GM21576 (cell line): ENCODE results near the gene DCAF15.
"Not testable (repeated sequence)": the region's sequence is repeated elsewhere in the genome, so short reads cannot be mapped to it uniquely, and the experiment has no call there.

Experiments
- ATAC-seq: cut with Tn5 transposase; IDR thresholded peaks from one replicate; pipeline ENCODE4 v1.9.1; 2021; ENCODE audit warnings: mild to moderate bottlenecking, moderate library complexity; ENCODE audit not compliant: unreplicated experiment

Gene DCAF15

DNA sequence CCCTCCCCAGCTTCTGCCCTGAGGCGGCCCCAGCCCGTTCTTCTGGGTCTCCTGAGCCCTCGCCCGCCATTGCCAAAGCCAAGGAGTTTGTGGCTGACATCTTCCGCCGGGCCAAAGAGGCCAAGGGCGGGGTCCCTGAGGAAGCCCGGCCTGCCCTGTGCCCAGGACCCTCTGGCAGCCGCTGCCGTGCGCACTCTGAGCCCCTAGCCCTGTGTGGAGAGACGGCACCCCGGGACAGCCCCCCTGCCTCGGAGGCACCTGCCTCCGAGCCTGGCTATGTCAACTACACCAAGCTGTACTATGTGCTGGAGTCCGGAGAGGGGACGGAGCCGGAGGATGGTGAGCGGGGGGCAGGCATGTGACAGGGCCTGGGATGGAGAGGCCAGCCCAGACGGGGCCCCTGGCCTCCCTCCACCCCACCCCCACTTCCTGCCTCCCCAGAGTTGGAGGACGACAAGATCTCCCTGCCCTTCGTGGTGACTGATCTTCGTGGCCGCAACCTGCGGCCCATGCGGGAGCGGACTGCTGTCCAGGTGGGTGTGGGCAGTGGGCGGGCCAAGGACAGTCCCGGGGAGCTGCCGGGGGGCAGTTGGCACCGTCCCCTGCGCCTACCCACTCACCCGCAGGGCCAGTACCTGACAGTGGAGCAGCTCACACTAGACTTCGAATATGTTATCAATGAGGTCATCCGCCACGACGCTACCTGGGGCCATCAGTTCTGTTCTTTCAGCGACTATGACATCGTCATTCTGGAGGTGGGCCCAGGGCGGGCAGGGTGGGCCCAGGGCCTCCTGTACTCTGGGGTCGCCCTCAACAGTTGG, 7.0 kb downstream of the DCAF15 start:
- ATAC-seq, result no peak

DNA sequence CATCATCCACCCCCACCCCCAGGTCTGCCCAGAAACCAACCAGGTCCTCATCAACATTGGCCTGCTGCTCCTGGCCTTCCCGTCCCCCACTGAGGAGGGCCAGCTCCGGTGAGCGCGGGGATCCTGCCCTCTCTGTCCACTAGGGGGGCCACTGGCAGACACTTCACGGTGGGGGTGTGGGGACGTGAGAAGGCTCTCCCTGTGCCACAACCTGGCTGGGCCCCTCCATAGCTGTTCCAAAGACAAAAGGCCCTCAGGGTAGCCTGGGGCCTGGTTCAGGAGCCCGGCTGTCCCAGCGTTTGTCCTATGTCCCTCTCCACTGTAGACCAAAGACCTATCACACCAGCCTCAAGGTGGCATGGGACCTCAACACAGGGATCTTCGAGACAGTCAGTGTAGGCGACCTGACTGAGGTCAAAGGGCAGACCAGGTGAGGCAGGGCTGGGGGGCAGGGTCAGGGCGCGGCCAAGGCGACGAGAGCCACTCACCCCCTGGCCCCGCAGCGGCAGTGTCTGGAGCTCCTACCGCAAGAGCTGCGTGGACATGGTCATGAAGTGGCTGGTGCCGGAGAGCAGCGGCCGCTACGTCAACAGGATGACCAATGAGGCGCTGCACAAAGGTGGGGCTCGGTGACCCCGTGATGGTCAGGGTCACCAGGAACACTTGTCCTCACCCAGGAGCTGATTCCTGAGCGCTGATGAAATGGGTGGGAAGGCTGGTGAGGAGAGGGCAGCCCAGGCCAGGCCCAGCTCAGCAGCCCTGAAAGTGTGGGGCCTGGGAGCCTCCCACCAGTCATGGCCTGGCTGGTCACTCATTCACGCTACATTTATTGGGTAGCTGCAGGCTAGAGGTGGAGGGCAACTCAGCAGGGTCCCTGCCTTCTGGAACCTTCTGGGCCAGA, 7.9 kb downstream of the DCAF15 start:
- no peak for ATAC-seq

DNA sequence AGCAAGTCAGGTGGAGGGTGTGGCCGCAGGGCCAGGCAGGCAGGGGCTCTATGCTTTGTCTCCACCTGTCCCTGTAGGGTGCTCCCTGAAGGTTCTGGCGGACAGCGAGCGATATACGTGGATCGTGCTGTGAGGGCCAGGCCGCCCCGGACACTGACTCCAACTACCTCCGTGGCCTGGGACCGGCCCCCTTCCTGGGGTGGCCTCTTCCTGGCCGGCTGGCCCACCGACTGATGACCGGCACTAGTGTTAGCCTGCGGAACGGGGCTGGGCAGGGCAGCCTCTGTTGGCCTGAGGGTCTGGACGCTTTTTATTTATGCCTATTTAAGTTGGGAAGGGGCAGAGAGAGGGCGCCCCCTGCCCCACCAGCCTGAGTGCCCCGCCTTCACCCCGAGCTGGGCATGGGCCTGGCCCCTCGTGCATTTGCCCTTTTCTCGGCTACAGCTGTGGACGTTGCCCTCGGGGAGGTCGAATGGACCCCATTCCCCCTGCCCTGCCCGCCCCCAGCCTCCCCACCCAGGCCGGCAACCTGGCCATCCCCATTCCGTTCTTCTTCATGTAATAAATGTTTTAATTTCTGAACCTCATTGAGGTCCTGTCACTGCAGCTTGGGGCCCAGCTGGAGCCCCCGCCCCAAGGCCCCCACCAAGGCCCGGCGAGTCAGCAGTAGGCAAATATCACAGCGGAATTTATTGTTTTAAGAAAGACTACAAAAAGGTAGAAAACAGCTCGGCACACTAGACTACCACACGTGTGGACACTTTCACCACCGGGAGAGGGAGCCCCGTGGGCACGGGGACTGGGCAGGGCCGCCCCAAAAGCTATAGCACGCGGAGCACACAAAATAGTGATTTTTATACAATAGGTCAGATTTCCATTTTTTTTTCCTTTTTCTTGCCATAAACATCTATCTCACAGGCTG, 8.8 kb downstream of the DCAF15 start:
- ATAC-seq, result no peak

DNA sequence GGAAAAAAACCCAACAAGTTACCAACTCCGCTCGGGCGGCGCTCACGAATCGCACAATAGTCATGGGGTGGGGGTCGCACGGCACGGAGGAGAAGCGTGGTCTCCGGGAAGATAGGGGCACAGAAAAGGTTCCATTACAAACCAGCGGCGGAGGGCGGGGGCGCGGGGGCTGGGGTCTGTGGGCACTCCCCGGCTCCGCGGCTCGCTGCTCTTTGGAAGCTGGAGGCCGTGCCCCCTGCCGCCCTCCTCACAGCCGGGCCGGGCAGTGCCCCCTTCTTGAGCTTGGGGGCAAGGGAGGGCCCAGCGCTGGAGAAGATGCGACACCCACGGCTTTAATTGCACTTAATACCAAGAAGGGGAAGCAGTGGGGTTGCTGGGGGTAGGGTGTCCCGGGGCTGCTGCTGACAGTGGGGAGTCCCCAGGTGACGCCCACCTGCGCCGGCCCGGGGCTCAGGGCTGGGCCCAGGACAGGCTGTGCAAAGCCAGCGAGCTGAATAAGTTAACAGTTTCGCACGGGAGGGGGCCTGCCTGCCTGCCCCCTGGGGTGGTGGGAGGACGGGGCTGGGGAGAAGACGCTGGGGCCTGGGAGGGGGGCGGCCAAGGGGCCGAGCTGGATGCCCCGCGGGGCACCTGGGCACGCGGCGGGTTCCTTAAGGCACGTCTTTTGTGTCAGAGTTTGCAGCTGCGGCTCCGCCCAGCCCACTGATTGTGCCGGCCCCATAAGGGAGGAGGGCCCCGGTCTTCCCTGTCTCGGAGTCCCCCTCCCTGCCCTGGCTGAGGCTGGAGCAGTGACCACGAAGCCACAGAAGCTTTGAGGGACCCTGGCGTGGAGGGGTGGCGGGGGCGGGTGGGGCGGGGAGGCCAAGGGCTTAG, 9.8 kb downstream of the DCAF15 start:
- ATAC-seq, result no peak

DNA sequence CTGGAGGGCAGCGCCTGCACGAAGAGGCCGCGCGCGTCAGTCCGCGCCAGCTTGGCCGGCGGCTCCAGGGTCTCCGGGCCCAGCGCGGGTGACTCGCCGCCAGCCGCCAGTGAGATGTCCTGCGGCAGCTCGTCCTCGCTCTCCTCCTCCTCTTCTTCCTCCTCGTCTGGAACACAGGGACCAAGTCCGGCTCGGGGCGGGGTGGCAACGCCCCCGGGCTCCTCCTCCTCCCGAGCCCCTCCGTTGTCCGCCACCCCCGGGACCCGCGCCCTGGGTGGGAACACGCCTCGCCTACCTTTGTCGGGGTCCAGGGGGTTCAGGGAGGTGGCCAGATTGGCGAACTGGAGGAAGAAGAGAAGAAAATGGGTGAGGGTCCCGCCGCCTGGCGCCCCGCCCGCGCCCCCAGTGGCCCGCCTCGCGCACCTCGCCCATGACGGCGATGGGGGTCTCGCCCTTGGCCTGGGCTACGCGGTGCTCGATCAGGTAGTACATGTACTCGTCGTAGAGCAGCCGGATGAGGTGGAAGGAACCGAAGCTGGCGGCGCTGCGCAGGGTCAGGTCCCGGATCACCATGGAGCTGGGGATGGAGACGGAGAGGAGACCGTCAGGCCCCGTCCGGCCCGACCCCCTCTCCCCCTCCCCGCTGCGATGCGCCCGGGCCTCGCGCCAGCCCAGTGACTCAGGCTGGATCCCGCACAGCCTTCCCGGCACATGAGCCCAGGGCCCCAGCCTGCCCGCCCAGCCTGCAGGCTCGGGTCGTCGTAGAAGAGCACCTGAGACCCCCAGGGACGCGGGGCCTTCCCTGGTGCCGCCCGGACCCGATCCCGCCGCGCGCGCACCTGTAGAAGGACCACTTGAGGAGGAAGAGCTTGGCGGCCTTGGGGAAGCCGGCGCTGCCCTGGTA, 10.6 kb downstream of the DCAF15 start:
- ATAC-seq, result no peak

DNA sequence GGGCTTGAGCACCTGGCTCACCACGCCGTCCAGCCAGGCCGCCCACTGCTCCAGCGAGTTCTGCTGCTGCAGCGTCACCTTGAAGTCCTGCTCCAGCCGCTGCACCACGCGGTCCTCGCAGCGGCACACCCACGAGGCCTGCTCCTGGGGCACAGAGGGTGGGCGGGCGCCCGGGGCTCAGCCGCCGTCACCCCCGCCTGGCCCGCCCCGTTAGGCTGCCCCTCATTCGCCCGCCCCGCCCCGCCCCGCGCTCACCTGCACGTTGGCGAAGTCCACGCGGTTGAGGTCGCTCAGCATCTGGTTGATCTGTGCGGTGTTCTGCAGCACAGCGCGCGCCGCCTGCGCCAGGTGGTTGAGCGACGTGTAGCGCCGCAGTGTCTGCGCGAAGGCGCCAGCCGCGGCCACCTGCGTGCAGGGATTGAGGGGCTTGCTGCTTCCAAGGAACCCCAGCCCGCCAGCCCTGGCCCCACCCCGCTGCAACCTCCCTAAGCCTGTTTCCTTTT, 11.3 kb downstream of the DCAF15 start:
- no peak for ATAC-seq

DNA sequence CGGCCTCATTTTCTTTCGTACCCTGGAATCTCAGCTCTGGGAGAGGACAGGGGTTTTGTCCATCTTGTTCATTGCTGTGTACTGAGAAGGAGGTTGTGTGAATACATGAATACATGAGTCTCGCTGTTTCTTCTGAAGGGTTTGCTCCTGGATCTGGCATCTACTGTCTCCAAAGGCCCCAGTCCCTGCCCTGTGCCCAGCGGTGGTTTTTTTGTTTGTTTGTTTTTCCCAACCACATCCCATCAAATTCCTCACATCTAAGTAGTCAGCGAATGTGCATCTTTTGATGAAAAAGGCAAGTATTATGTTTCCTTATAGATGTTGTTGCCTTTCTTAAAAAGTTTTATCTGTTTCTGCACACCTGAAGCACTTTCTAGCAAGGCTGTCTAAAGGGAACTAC, 12.5 kb downstream of the DCAF15 start:
- ATAC-seq, result no peak

DNA sequence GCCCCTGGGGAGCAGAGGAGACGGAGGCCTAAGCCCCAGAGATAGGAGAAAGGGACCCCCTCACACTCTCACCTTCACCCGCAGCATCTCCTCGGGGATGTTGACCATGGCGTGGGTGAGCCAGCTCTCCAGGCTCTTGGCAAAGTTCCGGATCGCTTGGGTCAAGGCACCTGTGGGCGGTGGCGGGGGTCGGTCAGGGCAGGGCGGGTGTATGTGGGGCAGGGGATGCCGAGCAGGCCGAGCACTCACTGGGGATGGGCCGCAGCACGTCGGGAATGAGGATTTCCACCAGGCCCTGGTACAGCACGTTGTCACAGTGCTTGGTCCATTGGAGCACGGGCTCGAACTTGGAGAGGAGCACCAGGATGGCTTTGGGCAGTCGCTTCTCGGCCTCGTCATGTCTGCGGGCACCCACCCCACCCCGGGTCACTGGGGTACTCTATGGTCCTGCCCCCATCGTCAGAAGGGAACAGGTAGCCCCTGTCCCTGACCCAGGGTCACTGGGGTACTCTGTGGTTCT, 13.1 kb downstream of the DCAF15 start:
- ATAC-seq, result no peak

DNA sequence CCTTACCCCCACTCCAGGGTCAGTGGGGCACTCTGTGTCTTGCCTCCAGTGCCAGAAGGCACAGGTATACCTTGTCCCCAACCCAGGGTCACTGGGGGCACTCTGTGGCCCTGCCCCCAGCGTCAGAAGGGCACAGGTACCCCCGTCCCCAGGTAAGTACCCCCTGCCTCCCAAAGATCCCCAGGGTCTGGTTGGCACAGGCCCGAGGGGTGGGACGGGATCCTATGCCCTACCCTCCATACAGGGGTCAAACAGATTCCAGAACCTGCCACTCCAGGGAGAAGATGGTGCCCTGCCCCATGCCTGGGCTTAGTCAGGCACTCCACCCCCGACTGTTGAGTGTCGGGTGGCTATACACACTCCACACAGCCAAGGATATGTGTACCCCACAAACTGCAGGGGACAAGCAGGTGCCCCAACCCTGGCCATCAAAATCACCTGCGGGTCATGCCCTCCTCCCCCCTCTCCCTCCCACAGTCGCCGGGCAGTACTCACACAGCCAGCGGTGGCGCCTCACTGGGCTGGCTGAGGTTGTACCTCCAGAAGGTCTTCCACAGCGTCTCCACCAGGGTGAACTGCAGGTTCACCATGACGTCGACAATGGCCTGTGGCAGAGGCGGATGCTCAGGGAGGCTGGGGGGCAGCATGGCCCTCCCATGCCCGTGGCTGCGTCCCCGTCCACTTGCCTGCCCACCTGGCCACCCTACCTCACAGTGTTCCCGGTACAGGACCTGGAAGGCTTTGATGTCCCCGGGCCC, 13.8 kb downstream of the DCAF15 start:
- no peak for ATAC-seq

DNA sequence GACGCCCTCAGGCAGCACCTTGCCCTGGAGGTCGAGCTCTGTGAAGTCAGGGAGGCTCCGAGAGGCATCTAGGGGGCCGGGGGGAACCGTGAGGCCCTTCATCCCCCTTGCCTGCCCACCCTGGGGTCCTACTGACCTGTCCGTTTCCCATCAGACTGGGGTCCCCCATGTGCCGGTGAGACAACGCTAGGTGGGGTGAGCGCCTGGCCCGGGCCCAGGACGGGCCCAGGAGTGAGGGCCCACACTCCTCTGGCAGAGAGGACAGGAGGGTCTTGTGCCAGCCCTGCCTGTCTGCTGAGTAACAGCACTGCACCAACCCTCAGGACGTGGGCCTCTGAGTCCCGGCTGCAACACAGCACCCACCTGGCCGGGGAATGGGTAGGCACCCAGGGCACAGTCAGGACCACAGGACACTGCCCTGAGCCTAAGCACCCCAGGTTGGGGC, 14.4 kb downstream of the DCAF15 start:
- ATAC-seq, result no peak

DNA sequence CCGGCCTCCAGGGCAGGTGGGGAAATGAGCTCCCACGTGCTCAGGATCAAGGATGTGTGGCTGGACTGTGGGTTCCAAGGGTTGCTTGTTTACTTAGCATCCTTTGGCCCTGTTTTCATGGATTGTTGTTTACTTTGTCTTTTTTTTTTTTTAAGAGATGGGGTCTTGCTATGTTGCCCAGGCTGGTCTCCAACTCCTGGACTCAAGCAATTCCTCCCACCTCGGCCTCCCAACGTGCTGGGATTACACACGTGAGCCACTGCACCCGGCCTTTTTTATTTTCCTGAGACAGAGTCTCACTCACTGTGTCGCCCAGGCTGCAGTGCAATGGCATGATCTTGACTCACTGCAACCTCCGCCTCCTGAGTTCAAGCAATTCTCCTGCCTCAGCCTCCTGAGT, 14.9 kb downstream of the DCAF15 start:
- ATAC-seq, result not testable (repeated sequence)

DNA sequence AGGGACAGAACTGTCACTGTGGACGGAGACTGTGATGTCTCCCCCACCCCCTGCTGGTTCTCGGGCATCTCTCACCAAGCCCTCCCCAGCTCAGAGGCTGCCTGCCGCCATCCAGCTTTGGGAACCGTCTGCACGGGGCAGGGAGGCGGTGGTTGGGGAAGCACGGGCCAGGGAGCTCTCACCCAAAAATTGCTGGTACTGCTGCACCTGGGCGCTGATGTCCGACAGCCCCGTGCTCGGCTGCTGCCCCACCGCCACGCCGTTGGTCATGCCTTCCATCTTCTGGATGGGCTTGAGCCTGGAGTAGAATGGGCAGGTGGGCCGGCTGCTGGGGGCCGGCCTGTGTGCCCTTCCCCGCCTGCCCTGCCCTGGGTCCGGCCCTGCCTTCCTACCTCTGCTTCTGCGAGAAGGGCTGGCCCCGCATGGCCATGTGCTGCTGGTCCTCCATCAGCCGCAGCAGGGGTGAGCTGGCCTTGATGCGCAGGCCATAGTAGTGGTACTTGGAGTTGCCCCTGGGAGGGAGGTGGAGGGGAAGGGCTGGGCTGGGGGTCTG, 16.1 kb downstream of the DCAF15 start:
- ATAC-seq, result no peak

DNA sequence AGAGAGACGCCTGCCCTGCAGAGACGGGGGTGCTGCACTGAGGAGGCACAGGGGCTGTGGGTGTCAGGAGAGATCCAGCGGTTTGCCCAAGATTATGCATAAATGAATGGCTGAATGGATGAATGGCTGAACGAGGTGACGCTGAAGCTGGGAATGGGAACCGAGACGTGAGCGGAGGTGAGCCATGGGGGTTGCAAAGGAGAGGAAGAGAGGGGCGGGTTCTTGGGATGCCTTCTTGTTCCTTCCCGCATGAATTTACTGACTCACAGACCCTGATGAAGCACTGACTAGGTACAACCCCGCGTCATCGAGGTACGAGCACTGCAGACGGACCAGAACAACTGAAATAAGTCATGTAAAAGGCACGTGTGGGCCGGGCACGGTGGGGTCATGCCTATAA, 16.7 kb downstream of the DCAF15 start:
- no peak for ATAC-seq

DNA sequence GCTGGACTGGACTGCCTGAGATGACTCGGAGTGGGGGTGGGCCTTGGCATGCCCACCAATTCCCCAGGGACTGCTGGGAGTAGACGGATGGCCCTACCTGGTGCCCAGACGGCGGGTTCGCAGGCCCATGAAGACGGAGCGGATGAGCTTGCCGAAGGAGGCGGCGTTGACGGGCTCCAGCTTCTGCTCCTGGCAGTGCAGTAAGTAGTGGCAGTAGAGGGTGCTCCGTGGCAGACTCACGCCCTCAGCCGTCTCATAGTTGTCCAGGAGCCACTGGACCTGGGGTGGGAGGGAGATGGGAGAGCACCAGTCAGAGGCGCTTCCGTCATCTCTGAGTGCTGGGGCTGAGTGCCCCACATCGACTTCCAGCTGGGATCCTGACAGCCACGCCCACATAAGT, 17.6 kb downstream of the DCAF15 start:
- no peak for ATAC-seq

DNA sequence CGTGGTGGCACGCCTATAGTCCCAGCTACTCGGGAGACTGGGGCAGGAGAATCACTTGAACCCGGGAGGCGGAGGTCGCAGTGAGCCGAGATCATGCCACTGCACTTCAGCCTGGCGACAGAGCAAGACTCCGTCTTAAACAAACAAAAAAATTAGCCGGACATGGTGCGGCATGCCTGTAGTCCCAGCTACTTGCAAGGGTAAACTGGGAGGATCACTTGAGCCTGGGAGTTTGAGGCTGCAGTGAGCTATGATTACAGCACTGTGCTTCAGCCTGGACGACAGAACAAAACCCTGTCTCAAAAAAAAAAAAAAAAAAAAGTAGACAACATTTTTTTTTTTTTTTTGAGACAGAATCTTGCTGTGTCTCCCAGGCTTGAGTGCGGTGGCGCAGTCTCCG, 19.6 kb downstream of the DCAF15 start:
- ATAC-seq, result not testable (repeated sequence)

DNA sequence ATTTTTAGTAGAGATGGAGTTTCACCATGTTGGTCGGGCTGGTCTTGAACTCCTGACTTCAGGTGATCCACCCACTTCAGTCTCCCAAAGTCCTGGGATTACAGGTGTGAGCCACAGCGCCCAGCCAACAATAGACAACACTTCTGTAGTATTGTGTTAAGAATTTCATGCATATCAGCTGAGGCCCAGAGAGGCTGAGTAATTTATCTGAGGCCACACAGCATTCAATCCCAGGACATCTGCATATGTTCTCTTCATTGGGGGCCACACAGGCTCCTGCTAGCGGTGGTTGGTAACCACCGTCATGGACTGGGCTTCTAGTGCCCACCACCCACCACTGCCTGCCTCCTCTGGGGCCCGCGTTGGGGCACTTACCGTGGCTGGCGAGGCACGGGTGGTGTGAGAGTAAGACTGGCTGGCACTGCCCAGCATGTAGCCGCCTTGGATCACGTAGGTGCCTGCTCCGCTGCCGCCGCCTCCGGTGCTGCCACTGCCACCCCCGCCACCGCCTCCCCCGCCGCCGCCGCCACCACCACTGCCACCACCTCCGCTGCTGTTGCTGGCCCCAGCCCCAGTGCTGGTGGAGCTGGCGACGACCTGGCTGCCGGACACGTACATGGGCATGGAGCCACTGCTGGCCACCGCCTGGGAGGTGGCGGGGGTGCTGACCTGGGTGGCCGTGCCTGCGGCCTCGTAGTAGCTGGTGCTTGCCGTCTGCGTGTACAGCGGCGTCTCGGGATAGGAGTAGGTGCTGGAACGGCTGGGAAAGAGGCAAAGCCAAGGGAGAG, 20.3 kb downstream of the DCAF15 start:
- ATAC-seq, result no peak

DNA sequence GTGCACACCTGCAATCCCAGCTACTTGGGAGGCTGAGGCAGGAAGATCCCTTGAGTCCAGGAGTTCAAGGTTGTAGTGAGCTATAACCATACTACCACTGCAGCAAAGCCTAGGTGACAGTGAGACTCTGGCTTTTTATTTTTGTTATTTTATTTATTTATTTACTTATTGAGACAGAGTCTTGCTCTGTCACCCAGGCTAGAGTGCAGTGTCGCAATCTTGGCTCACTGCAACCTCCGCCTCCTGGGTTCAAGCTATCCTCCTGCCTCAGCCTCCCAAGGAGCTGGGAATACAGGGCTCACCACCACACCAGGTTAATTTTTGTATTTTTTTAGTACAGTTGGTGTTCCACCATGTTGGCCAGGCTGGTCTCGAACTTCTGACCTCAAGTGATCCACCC, 21.2 kb downstream of the DCAF15 start:
- ATAC-seq, result not testable (repeated sequence)
